HepG2 (cell line): ENCODE measurements around the gene RPRD1A. TPM values are rescaled to one million over a fixed set of nuclear protein-coding genes. Genes with fewer than 3 reads are reported as not detected.

Experiments
- ATAC-seq: fragments of 200-7000 bp; cut with Tn5 transposase; 3 replicates; pipeline ENCODE4 v1.9.1; 2020; ENCODE audit warnings: mild to moderate bottlenecking, moderate library complexity
- BruUV-seq: library from RNA; stranded (reverse); fragments of 400-500 nt; replicated peaks from 2 replicates; lab custom pipeline; 2021; lab: Mats Ljungman, UMichigan
- CTCF ChIA-PET: fragments of 300-600 bp; formaldehyde crosslinking; extraction: SDS; loops from one replicate; lab custom pipeline; 2021; ENCODE audit warnings: low total read pairs, inconsistent platforms, low intra/inter-chr PET ratio; lab: Yijun Ruan, JAX
- POLR2A ChIA-PET: fragments of 350-600 bp; sonication (Branson Sonifier 250); formaldehyde crosslinking; loops from one replicate; lab custom pipeline; 2020; ENCODE audit warnings: antibody characterized with exemption, inconsistent platforms; lab: Yijun Ruan, JAX
- DNase-seq: peaks from one replicate; pipeline ENCODE4 v3.0.0-alpha.2; 2015; ENCODE audit warnings: low spot score
- FAIRE-seq: peaks from 3 replicates; lab custom pipeline; 2011; peaks lifted over from hg19 to GRCh38; lab: Jason Lieb, UNC
- H2AFZ ChIP-seq: one replicate; pipeline ENCODE4 v1.6.1; 2011; ENCODE audit warnings: low read length, inconsistent platforms
- H3K27ac ChIP-seq: fragments of 300-600 bp; 3 replicates; pipeline ENCODE4 v1.8.0; 2011; ENCODE audit warnings: mixed run types, mild to moderate bottlenecking, mixed read lengths, low read length, inconsistent platforms; ENCODE audit not compliant: insufficient read depth; ENCODE audit errors: extremely low read length
- H3K27me3 ChIP-seq, 2 experiments: fragments of 200-600 bp in 1 of 2; 2 replicates in 1 of 2; 3 replicates in 1 of 2; pipeline versions ENCODE4 v1.6.0 to v1.8.0; 2011; ENCODE audit warnings: low read length in 2 of 2, mild to moderate bottlenecking in 2 of 2, moderate library complexity in 2 of 2, inconsistent platforms in 1 of 2; ENCODE audit not compliant: insufficient read depth in 2 of 2, control insufficient read depth in 1 of 2
- H3K36me3 ChIP-seq, 2 experiments: fragments of 200-600 bp in 1 of 2; replicated peaks in 1 of 2; 2 replicates in 1 of 2; 3 replicates in 1 of 2; pipeline versions ENCODE4 v1.5.1 to v1.8.0; 2011; ENCODE audit warnings: low read length in 2 of 2, inconsistent platforms in 1 of 2; ENCODE audit not compliant: insufficient read depth in 2 of 2, control insufficient read depth in 1 of 2
- H3K4me1 ChIP-seq: 2 replicates; pipeline ENCODE4 v1.5.1; 2012; ENCODE audit warnings: low read length, inconsistent platforms; ENCODE audit not compliant: insufficient read depth
- H3K4me2 ChIP-seq: 2 replicates; pipeline ENCODE4 v1.6.0; 2011; ENCODE audit warnings: low read depth, low read length, inconsistent platforms
- H3K4me3 ChIP-seq, 3 experiments: fragments of 200-600 bp in 1 of 3; sonication (generic), shearing (Covaris generic) in 1 of 3; replicated peaks in 1 of 3; 2 replicates each; pipeline ENCODE4 v1.5.1; 2011 to 2016; ENCODE audit warnings: low read length in 3 of 3, inconsistent platforms in 2 of 3, low read depth in 2 of 3, mild to moderate bottlenecking in 2 of 3, control low read depth in 1 of 3, mixed read lengths in 1 of 3; ENCODE audit not compliant: insufficient read depth in 1 of 3
- H3K79me2 ChIP-seq: one replicate; pipeline ENCODE4 v1.6.1; 2011; ENCODE audit warnings: low read length, inconsistent platforms; ENCODE audit not compliant: insufficient read depth
- H3K9ac ChIP-seq: 2 replicates; pipeline ENCODE4 v1.6.0; 2011; ENCODE audit warnings: mild to moderate bottlenecking, low read depth, low read length, inconsistent platforms; ENCODE audit not compliant: insufficient read depth
- H3K9me3 ChIP-seq: 2 replicates; pipeline ENCODE4 v1.5.1; 2012; ENCODE audit warnings: mild to moderate bottlenecking, low read length
- H4K20me1 ChIP-seq: 2 replicates; pipeline ENCODE4 v1.6.0; 2011; ENCODE audit warnings: inconsistent platforms, mild to moderate bottlenecking, low read length, moderate library complexity; ENCODE audit not compliant: insufficient read depth
- FOXA3 ChIP-seq: IDR thresholded peaks from 2 replicates; pipeline ENCODE4 v1.6.1; 2016; ENCODE audit warnings: missing genetic modification reagents, missing compliant biosample characterization
- JUND ChIP-seq: sonication (generic); formaldehyde crosslinking; IDR thresholded peaks from 2 replicates; pipeline ENCODE4 v1.8.0; 2022; ENCODE audit warnings: mild to moderate bottlenecking, missing genetic modification reagents
- KDM4B ChIP-seq: sonication (generic); formaldehyde crosslinking; IDR thresholded peaks from 2 replicates; pipeline ENCODE4 v1.4.0; 2020; ENCODE audit warnings: missing genetic modification reagents
- MTA3 ChIP-seq: sonication (generic); formaldehyde crosslinking; IDR thresholded peaks from 2 replicates; pipeline ENCODE4 v1.4.0; 2020; ENCODE audit warnings: missing genetic modification reagents
- ZFP91 ChIP-seq: sonication (generic); formaldehyde crosslinking; IDR thresholded peaks from 2 replicates; pipeline ENCODE4 v1.9.0; 2022; ENCODE audit warnings: missing genetic modification reagents, mild to moderate bottlenecking, borderline replicate concordance
- ZNF432 ChIP-seq: sonication (generic); formaldehyde crosslinking; IDR thresholded peaks from 2 replicates; pipeline ENCODE4 v1.5.0; 2020; ENCODE audit warnings: missing genetic modification reagents, mild to moderate bottlenecking, borderline replicate concordance
- ZNF800 ChIP-seq: sonication (generic); formaldehyde crosslinking; IDR thresholded peaks from 2 replicates; pipeline ENCODE4 v1.4.0; 2020; ENCODE audit warnings: missing genetic modification reagents
- WGBS: methylation state at CpG from one replicate; pipeline ENCODE4 v1.1.6; 2017; ENCODE audit warnings: low lambda C conversion rate; 5-methylcytosine and 5-hydroxymethylcytosine counted together
- in situ Hi-C: cut with HindIII; loops from 2 replicates; pipeline ENCODE4 v1.10.0; 2017; ENCODE audit warnings: low pct_unique_long_range_greater_than_20kb; ENCODE audit not compliant: extremely low pct_ligation_motif_present
- intact Hi-C: fragments of 100-400 bp; cut with micrococcal nuclease; formaldehyde crosslinking; loops from one replicate; pipeline ENCODE4 v1.10.0; 2022; ENCODE audit not compliant: unreplicated experiment
- polyA plus RNA-seq, 8 experiments: library from polyadenylated mRNA; depleted of rRNA in 3 of 8; stranded (reverse) in 7 of 8; unstranded in 1 of 8; fragments of >200 nt; fragmentation: Illumina TruSeq in 4 of 8; extraction: Trizol in 4 of 8; gene quantifications; 2 replicates each; pipeline versions ENCODE4 v1.2.1 to v1.2.3, GENCODE V29; 2011 to 2016; ENCODE audit warnings: low read depth in 4 of 8, missing spikeins in 1 of 8, mixed read lengths in 1 of 8; ENCODE audit not compliant: insufficient read depth in 1 of 8
- total RNA-seq, 5 experiments: library from RNA; depleted of rRNA; stranded (reverse); fragments of >200 nt; fragmentation: Illumina TruSeq; extraction: Trizol; gene quantifications; 2 replicates each; pipeline ENCODE4 v1.2.3, GENCODE V29; 2016; ENCODE audit warnings: low read depth in 1 of 5
- TF ChIP-seq, protein P1 (sequence below), 2 experiments: sonication (generic) in 1 of 2; formaldehyde crosslinking in 1 of 2; IDR thresholded peaks; 2 replicates each; pipeline versions ENCODE4 v1.6.1 to v1.9.0; 2014 to 2022; ENCODE audit warnings: antibody characterized with exemption in 1 of 2, borderline replicate concordance in 1 of 2, inconsistent platforms in 1 of 2, low read depth in 1 of 2, missing genetic modification reagents in 1 of 2
- TF ChIP-seq, protein P2 (sequence below): sonication (generic); formaldehyde crosslinking; IDR thresholded peaks from 2 replicates; pipeline ENCODE4 v1.5.1; 2020; ENCODE audit warnings: mild to moderate bottlenecking, missing genetic modification reagents

The RPRD1A gene
- total and polyA plus RNA-seq, 2 of the 13 experiments (the other 11 are each of a cell fraction or from before 2014, with no cell fraction given): 42.5 to 78.2 TPM

GRCh38 chr18:36104749-36105148 lies 37.4 kb upstream of the RPRD1A start (continued):
- TF ChIP-seq, protein P1, sequence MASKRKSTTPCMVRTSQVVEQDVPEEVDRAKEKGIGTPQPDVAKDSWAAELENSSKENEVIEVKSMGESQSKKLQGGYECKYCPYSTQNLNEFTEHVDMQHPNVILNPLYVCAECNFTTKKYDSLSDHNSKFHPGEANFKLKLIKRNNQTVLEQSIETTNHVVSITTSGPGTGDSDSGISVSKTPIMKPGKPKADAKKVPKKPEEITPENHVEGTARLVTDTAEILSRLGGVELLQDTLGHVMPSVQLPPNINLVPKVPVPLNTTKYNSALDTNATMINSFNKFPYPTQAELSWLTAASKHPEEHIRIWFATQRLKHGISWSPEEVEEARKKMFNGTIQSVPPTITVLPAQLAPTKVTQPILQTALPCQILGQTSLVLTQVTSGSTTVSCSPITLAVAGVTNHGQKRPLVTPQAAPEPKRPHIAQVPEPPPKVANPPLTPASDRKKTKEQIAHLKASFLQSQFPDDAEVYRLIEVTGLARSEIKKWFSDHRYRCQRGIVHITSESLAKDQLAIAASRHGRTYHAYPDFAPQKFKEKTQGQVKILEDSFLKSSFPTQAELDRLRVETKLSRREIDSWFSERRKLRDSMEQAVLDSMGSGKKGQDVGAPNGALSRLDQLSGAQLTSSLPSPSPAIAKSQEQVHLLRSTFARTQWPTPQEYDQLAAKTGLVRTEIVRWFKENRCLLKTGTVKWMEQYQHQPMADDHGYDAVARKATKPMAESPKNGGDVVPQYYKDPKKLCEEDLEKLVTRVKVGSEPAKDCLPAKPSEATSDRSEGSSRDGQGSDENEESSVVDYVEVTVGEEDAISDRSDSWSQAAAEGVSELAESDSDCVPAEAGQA (IDR thresholded peaks at IDR 0.05; ENCODE audit: low read depth): no peak
- TF ChIP-seq, protein P1 (CRISPR knock-in tag; IDR thresholded peaks at IDR 0.05; ENCODE audit: borderline replicate concordance): no peak

GRCh38 chr18:36101943-36102342 lies 34.6 kb upstream of the RPRD1A start:
- Histone ChIP-seq H3K4me1 (no peaks in the 10 kb centered on the region), H3K9me3 (peaks cover 9% of the 10 kb centered on the region; the same call in 1 of the 2 replicates), H3K79me2 (no peaks in the 10 kb centered on the region), H3K27ac (no peak overlapping the region), H3K4me2 (no peak overlapping the region), H2AFZ (no peak overlapping the region), H3K27me3 (no peaks in the 10 kb centered on the region), H3K4me3 (no peak overlapping the region), H3K36me3 (no peaks in the 10 kb centered on the region), H3K9ac (no peak overlapping the region), H4K20me1 (no peaks in the 10 kb centered on the region)
- ChIA-PET CTCF (no interaction called here), POLR2A (no interaction called here)
- FAIRE-seq (no peak), ATAC-seq (no peak), DNase-seq (no peak)
- intact Hi-C loops: no loop called here
- in situ Hi-C loops: no loop called here
- BruUV-seq: no TSS peak
- 60% methylated on average over 7 of the region's 7 CpGs for WGBS
- TF ChIP-seq FOXA3 (CRISPR knock-in tag) (no peak), ZFP91 (CRISPR knock-in tag) (no peak), ZNF432 (CRISPR knock-in tag) (no peak), JUND (no peak), KDM4B (CRISPR knock-in tag) (no peak), MTA3 (no peak), ZNF800 (CRISPR knock-in tag) (no peak)
- TF ChIP-seq, protein P2, sequence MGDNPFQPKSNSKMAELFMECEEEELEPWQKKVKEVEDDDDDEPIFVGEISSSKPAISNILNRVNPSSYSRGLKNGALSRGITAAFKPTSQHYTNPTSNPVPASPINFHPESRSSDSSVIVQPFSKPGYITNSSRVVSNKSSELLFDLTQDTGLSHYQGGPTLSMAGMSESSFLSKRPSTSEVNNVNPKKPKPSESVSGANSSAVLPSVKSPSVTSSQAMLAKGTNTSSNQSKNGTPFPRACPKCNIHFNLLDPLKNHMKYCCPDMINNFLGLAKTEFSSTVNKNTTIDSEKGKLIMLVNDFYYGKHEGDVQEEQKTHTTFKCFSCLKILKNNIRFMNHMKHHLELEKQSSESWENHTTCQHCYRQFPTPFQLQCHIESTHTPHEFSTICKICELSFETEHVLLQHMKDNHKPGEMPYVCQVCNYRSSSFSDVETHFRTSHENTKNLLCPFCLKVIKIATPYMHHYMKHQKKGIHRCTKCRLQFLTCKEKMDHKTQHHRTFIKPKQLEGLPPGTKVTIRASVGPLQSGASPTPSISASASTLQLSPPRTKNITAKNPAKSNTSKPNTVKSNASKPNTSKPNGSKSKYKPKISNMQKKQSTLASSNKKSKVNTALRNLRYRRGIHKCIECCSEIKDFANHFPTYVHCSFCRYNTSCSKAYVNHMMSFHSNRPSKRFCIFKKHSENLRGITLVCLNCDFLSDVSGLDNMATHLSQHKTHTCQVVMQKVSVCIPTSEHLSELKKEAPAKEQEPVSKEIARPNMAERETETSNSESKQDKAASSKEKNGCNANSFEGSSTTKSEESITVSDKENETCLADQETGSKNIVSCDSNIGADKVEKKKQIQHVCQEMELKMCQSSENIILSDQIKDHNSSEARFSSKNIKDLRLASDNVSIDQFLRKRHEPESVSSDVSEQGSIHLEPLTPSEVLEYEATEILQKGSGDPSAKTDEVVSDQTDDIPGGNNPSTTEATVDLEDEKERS (CRISPR knock-in tag): no peak
